Effector memory CD4-positive, alpha-beta T cell (primary cell): ENCODE measurements around the gene LCP1.
"Not testable (repeated sequence)": the region's sequence is repeated elsewhere in the genome, so short reads cannot be mapped to it uniquely, and the experiment has no call there.

Source experiments
- DNase-seq, 3 donors: peaks; one replicate each; pipeline ENCODE4 v3.0.0-alpha.2; 2020
- H3K27ac ChIP-seq: 2 replicates; pipeline ENCODE4 v1.7.0; 2013; ENCODE audit warnings: mild to moderate bottlenecking, low read length, moderate library complexity; ENCODE audit not compliant: insufficient read depth, poor library complexity, severe bottlenecking
- H3K27me3 ChIP-seq: replicated peaks from 2 replicates; pipeline ENCODE4 v1.7.0; 2013; ENCODE audit warnings: mild to moderate bottlenecking, low read length; ENCODE audit not compliant: insufficient read depth, control insufficient read depth, poor library complexity, severe bottlenecking
- H3K36me3 ChIP-seq: 2 replicates; pipeline ENCODE4 v1.7.0; 2013; ENCODE audit warnings: mild to moderate bottlenecking, low read length, moderate library complexity; ENCODE audit not compliant: control insufficient read depth, insufficient read depth
- H3K4me1 ChIP-seq: 2 replicates; pipeline ENCODE4 v1.7.0; 2013; ENCODE audit warnings: low read length, mild to moderate bottlenecking; ENCODE audit not compliant: control insufficient read depth, insufficient read depth, poor library complexity, severe bottlenecking
- H3K4me3 ChIP-seq: 2 replicates; pipeline ENCODE4 v1.7.0; 2013; ENCODE audit warnings: low read length, low read depth, mild to moderate bottlenecking; ENCODE audit not compliant: insufficient read depth, poor library complexity, severe bottlenecking
- H3K9me3 ChIP-seq: 2 replicates; pipeline ENCODE4 v1.7.0; 2013; ENCODE audit warnings: mild to moderate bottlenecking, low read length, moderate library complexity; ENCODE audit not compliant: control insufficient read depth
- total RNA-seq, 3 donors: gene quantifications; one replicate each; lab custom pipeline; 2026; lab: John Stamatoyannopoulos, UW

Gene LCP1, protein sequence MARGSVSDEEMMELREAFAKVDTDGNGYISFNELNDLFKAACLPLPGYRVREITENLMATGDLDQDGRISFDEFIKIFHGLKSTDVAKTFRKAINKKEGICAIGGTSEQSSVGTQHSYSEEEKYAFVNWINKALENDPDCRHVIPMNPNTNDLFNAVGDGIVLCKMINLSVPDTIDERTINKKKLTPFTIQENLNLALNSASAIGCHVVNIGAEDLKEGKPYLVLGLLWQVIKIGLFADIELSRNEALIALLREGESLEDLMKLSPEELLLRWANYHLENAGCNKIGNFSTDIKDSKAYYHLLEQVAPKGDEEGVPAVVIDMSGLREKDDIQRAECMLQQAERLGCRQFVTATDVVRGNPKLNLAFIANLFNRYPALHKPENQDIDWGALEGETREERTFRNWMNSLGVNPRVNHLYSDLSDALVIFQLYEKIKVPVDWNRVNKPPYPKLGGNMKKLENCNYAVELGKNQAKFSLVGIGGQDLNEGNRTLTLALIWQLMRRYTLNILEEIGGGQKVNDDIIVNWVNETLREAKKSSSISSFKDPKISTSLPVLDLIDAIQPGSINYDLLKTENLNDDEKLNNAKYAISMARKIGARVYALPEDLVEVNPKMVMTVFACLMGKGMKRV
- 1,051 to 1,307 (median 1,257) reads per million in 3 donors for total RNA-seq

DNA sequence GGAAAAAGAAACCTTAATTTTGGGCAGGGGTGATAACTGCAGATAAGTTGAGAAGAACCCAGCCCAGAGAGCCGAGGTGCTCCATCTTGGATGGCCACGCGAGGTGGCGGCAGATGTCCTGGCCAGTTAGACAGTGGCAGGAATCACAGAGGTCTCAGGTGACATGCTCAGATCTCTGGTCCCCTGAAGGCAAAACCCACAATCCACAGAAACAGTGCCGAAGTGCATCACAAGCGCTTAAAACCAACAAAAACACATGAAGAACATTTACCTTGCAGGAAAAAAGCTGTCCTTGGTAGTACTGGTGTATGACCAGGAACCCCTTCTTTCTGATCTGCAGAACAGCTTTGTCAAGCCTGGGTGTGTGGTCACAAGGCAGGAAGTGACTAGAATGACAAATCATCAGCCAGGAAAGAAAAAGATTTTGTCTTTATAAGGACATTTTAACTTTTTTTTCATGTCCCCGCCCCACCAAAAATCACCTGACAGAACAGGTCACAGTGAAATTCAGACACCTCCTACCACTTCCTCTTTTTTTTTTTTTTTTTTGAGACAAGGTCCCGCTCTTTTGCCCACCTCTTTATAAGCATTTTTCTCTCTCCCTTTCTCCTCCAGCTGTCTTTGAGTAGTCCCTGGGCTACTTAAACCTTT lies at the start of gene LCP1:
Gene LCP1 (minus strand): TSS at position 338 of the 651 bp plus-strand sequence. CDS start 22,515 bp downstream, outside the sequence.
- peak; percentile 74 to 82 (median 75) for DNase-seq
- H3K27me3 ChIP-seq: no peaks in the 10 kb centered on the region
- H3K4me1 ChIP-seq: peaks cover 38% of the 10 kb centered on the region
- H3K9me3 ChIP-seq: no peaks in the 10 kb centered on the region
- peaks cover 5% of the 10 kb centered on the region for H3K36me3 ChIP-seq
- peak within 1 kb of the TSS; percentile 84 for H3K27ac ChIP-seq
- H3K4me3 ChIP-seq: peak within 1 kb of the TSS; percentile 81

DNA sequence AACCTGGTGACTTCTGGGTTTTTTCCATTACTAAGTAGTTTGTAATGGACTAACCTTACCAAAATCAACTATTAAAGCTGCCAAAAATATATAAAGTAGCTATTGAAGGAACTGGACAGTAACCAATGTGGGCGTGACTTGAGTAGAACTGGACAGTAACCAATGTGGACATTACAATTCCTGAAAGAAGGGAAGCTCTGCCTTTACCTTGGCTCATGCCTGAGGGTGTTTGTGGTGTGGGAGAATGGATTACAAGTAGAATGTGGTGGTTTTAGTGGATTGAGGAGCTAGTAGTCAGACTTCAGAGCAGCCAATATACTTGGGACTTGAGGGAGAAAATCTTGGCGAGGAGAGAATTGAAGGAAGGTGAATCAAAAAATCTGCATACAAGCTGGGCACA lies 47.3 kb upstream of the LCP1 start:
- no peaks in the 10 kb centered on the region for H3K4me1 ChIP-seq
- no peaks in the 10 kb centered on the region for H3K27me3 ChIP-seq
- H3K27ac ChIP-seq: no peak overlapping the region
- H3K36me3 ChIP-seq: no peaks in the 10 kb centered on the region
- H3K9me3 ChIP-seq: no peaks in the 10 kb centered on the region
- H3K4me3 ChIP-seq: no peak overlapping the region
- no peak for DNase-seq

GRCh38 chr13:46220234-46220633 lies 38.3 kb upstream of the LCP1 start:
- H3K4me3 ChIP-seq, H3K27ac ChIP-seq, H3K36me3 ChIP-seq, H3K9me3 ChIP-seq, H3K4me1 ChIP-seq, DNase-seq, H3K27me3 ChIP-seq: not testable (repeated sequence)

GRCh38 chr13:46214741-46215140 lies 32.8 kb upstream of the LCP1 start:
- not testable (repeated sequence) for H3K4me3 ChIP-seq, DNase-seq, H3K27me3 ChIP-seq, H3K9me3 ChIP-seq, H3K36me3 ChIP-seq, H3K4me1 ChIP-seq, H3K27ac ChIP-seq

GRCh38 chr13:46213242-46213641 lies 31.3 kb upstream of the LCP1 start:
- no peaks in the 10 kb centered on the region for H3K9me3 ChIP-seq
- DNase-seq: no peak
- no peaks in the 10 kb centered on the region for H3K4me1 ChIP-seq
- H3K4me3 ChIP-seq: no peak overlapping the region
- no peaks in the 10 kb centered on the region for H3K36me3 ChIP-seq
- H3K27me3 ChIP-seq: no peaks in the 10 kb centered on the region
- H3K27ac ChIP-seq: no peak overlapping the region

GRCh38 chr13:46211483-46212351 lies 29.7 kb upstream of the LCP1 start, which contains the start of gene LRRC63:
Gene LRRC63 (plus strand): TSS chr13:46211928. CDS start chr13:46213035, 1,107 bp downstream.
- H3K4me3 ChIP-seq: peak within 1 kb of the TSS; percentile 60
- no peaks in the 10 kb centered on the region for H3K36me3 ChIP-seq
- no peaks in the 10 kb centered on the region for H3K9me3 ChIP-seq
- no peaks in the 10 kb centered on the region for H3K4me1 ChIP-seq
- H3K27me3 ChIP-seq: no peaks in the 10 kb centered on the region
- DNase-seq: peak; percentile 64 to 79 (median 71)
- H3K27ac ChIP-seq: peak within 1 kb of the TSS; percentile 82

DNA sequence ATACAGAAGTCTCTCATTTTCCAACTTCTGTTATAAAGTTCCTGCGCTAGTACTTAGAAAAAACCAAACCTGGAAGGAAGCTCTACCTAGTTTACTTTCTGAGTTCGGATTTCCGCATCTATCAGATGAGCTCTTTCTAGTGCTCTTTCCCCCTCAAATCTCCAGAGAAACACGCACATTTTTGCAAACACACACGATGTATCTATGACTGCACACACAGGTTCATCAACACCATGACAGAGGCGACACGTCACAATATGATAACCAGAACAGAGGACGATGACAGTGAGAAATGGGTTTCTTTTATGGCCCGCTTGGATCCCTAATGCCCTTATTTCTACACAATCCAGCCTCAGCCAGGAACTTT lies 29.1 kb upstream of the LCP1 start:
- Histone ChIP-seq H3K36me3 (no peaks in the 10 kb centered on the region), H3K27me3 (no peaks in the 10 kb centered on the region), H3K27ac (peak overlapping the region; percentile 82), H3K4me3 (peak overlapping the region; percentile 60), H3K9me3 (no peaks in the 10 kb centered on the region), H3K4me1 (no peaks in the 10 kb centered on the region)
- DNase-seq: peak in 1 of 3 donors; percentile 22

DNA sequence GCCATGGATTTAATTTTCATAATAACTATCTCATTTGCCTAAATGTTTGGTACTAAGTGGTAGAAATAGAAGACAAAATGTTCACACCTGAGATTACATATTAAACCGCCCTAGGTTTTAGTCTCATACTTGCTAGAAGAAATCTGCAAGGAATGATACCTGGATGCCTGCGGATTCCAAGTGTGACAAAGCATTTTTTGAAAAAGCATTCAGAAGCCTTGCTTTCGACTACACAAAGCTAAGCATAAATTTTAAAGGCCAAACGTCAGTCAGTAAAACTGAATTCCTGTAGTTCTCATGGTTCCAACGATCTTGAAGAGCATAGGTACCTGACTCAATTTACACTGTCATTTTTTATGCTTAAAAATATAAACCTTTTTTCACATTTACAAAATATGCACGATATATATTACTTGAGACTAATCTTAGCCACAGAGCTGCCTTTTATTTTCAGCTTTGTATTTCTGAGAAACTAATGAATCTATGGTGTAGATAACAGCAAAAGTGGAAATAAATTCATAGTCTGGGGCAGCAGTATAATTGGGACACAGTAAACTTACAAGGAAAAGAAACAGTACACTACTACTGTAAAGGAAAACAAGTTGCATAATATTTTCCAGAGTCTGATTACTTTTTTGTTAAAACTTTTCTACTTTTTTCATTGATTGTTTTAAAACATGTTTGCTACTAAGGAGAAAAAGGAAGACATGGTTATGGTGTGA lies 28.5 kb upstream of the LCP1 start:
- Histone ChIP-seq H3K4me1 (no peaks in the 10 kb centered on the region), H3K9me3 (no peaks in the 10 kb centered on the region), H3K27me3 (no peaks in the 10 kb centered on the region), H3K36me3 (no peaks in the 10 kb centered on the region), H3K27ac (peak overlapping the region; percentile 82), H3K4me3 (peak overlapping the region; percentile 60)
- DNase-seq: no peak

- H3K9me3 ChIP-seq: no peaks in the 10 kb centered on the region
- no peaks in the 10 kb centered on the region for H3K27me3 ChIP-seq
- no peak for DNase-seq
- no peaks in the 10 kb centered on the region for H3K36me3 ChIP-seq
- H3K4me1 ChIP-seq: no peaks in the 10 kb centered on the region
- H3K27ac ChIP-seq: no peak overlapping the region
- H3K4me3 ChIP-seq: no peak overlapping the region
Measured at GRCh38 chr13:46207828-46208227, 25.9 kb upstream of the LCP1 start.
